Peyer's patch (tissue), 4 donors: ENCODE data around the gene ZNFX1.

Source experiments
- CTCF ChIP-seq, 6 experiments: fragments of 450-650 bp in 4 of 6; fragments of 200-600 bp in 2 of 6; sonication (generic) in 1 of 6; IDR thresholded peaks; one replicate each; pipeline ENCODE4 v1.5.1; 2017 to 2019; ENCODE audit warnings: antibody characterized with exemption in 6 of 6, mild to moderate bottlenecking in 3 of 6, moderate library complexity in 1 of 6
- POLR2A ChIP-seq, 2 donors: fragments of 450-650 bp; IDR thresholded peaks; one replicate each; pipeline ENCODE4 v1.5.1; 2017; ENCODE audit warnings: antibody characterized with exemption in 2 of 2, mild to moderate bottlenecking in 2 of 2, moderate library complexity in 2 of 2

- TF ChIP-seq CTCF (IDR thresholded peaks at IDR 0.05) (no peak), POLR2A (IDR thresholded peaks at IDR 0.05) (no peak)
Measured at GRCh38 chr20:49278818-49279676, 1.2 kb upstream of the ZNFX1 start.
